ENCODE measurements around the gene ACOXL. TPM values are rescaled to one million over a fixed set of nuclear protein-coding genes. Genes with fewer than 3 reads are reported as not detected.

The ACOXL gene
- total and polyA plus RNA-seq, 9 of the 15 experiments (the other 6 are each of a cell fraction or from before 2014, with no cell fraction given) = 0.31 to 0.56 TPM; not detected in 7

- H2AFZ ChIP-seq (ENCODE audit: low read depth, low read length) = no peak overlapping the region
- FAIRE-seq (no peak), ATAC-seq (no peak), DNase-seq (ENCODE audit: extremely low read depth in 1 of 4, low spot score in 3 of 4) (no peak)
- in situ Hi-C loops (cut with MboI) = no loop called here
- no peaks in the 10 kb centered on the region for H3K9me1 ChIP-seq (ENCODE audit: control insufficient read depth, insufficient read depth, low read length)
- peaks cover 23 to 67% of the 10 kb centered on the region in 2 experiments; a peak in 4 of 5 replicates for H3K27me3 ChIP-seq (ENCODE audit: control insufficient read depth in 2 of 2, insufficient read depth in 2 of 2, low read length in 2 of 2)
- no peak overlapping the region for H3K4me3 ChIP-seq
- H3K4me2 ChIP-seq (ENCODE audit: insufficient read depth, low read length) = no peak overlapping the region
- no peaks in the 10 kb centered on the region; a peak in 1 of 5 replicates for H3K4me1 ChIP-seq (replicated peaks in 1 of 2; ENCODE audit: control insufficient read depth in 2 of 2, insufficient read depth in 2 of 2, low read length in 2 of 2)
- no peaks in the 10 kb centered on the region for H3K9me3 ChIP-seq (replicated peaks; ENCODE audit: control insufficient read depth, insufficient read depth, low read depth, low read length)
- POLR2A ChIA-PET = interaction anchor here (1.1 kb wide), 1 partner anchor 13 kb away, joined by 3 read pairs; no protein-coding TSS in a partner anchor
- no peak overlapping the region for H3K27ac ChIP-seq (ENCODE audit: extremely low read depth, low read depth, low read length)
- intact Hi-C loops (cut with micrococcal nuclease) = no loop called here
- no peak overlapping the region for H3K9ac ChIP-seq (ENCODE audit: insufficient read depth in 1 of 2, low read depth in 2 of 2, low read length in 2 of 2)
- H3K36me3 ChIP-seq (ENCODE audit: control insufficient read depth, insufficient read depth, low read length) = no peaks in the 10 kb centered on the region
- WGBS (ENCODE audit: insufficient coverage, low coverage, missing lambda C conversion rate) = 4% methylated on average over 4 of the region's 4 CpGs
- CTCF ChIA-PET (ENCODE audit: low intra/inter-chr PET ratio) = no interaction called here
- BruUV-seq (replicated peaks) = no TSS peak
- H3K79me2 ChIP-seq (ENCODE audit: control insufficient read depth, insufficient read depth, low read length) = no peaks in the 10 kb centered on the region
- H4K20me1 ChIP-seq (replicated peaks; ENCODE audit: control insufficient read depth, insufficient read depth, low read length) = 0 out of 2 replicates have a peak, but pooled peaks cover 8% of the 10 kb centered on the region
- TF ChIP-seq ELF2 (CRISPR knock-in tag; IDR thresholded peaks at IDR 0.05) (no peak), GTF3C2 (IDR thresholded peaks at IDR 0.05; ENCODE audit: borderline replicate concordance, extremely low read depth, insufficient read length) (no peak), SNRNP70 (optimal IDR thresholded peaks at IDR 0.05; ENCODE audit: low read depth, low read length) (no peak), STAT5B (CRISPR knock-in tag; IDR thresholded peaks at IDR 0.05) (no peak), EP400 (IDR thresholded peaks at IDR 0.05) (no peak), HOXB6 (CRISPR knock-in tag; IDR thresholded peaks at IDR 0.05; ENCODE audit: borderline replicate concordance) (no peak), ZBTB49 (CRISPR knock-in tag; IDR thresholded peaks at IDR 0.05; ENCODE audit: borderline replicate concordance) (no peak), TCF7 (IDR thresholded peaks at IDR 0.05; ENCODE audit: borderline replicate concordance) (no peak), RCOR1 (IDR thresholded peaks at IDR 0.05; ENCODE audit: borderline replicate concordance in 1 of 2, low read depth in 2 of 2, low read length in 2 of 2) (no peak)
- TF ChIP-seq, protein P1, sequence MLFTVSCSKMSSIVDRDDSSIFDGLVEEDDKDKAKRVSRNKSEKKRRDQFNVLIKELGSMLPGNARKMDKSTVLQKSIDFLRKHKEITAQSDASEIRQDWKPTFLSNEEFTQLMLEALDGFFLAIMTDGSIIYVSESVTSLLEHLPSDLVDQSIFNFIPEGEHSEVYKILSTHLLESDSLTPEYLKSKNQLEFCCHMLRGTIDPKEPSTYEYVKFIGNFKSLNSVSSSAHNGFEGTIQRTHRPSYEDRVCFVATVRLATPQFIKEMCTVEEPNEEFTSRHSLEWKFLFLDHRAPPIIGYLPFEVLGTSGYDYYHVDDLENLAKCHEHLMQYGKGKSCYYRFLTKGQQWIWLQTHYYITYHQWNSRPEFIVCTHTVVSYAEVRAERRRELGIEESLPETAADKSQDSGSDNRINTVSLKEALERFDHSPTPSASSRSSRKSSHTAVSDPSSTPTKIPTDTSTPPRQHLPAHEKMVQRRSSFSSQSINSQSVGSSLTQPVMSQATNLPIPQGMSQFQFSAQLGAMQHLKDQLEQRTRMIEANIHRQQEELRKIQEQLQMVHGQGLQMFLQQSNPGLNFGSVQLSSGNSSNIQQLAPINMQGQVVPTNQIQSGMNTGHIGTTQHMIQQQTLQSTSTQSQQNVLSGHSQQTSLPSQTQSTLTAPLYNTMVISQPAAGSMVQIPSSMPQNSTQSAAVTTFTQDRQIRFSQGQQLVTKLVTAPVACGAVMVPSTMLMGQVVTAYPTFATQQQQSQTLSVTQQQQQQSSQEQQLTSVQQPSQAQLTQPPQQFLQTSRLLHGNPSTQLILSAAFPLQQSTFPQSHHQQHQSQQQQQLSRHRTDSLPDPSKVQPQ (CRISPR knock-in tag; IDR thresholded peaks at IDR 0.05; ENCODE audit: borderline replicate concordance) = no peak
- TF ChIP-seq, protein P2, sequence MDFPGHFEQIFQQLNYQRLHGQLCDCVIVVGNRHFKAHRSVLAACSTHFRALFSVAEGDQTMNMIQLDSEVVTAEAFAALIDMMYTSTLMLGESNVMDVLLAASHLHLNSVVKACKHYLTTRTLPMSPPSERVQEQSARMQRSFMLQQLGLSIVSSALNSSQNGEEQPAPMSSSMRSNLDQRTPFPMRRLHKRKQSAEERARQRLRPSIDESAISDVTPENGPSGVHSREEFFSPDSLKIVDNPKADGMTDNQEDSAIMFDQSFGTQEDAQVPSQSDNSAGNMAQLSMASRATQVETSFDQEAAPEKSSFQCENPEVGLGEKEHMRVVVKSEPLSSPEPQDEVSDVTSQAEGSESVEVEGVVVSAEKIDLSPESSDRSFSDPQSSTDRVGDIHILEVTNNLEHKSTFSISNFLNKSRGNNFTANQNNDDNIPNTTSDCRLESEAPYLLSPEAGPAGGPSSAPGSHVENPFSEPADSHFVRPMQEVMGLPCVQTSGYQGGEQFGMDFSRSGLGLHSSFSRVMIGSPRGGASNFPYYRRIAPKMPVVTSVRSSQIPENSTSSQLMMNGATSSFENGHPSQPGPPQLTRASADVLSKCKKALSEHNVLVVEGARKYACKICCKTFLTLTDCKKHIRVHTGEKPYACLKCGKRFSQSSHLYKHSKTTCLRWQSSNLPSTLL (IDR thresholded peaks at IDR 0.05) = no peak
These were observed 311.7 kb downstream of the ACOXL start for GRCh38 chr2:111044066-111044465.

Measured in K562 (cell line).